Smooth muscle cell (in vitro differentiated cells): ENCODE measurements around the gene EPN2. TPM values are rescaled to one million over a fixed set of nuclear protein-coding genes. Genes with fewer than 3 reads are reported as not detected.

Experiments used
- DNase-seq: peaks from one replicate; lab custom pipeline; 2025; ENCODE audit not compliant: unreplicated experiment; lab: John Stamatoyannopoulos, UW
- H2AFZ ChIP-seq: fragments of 200-600 bp; sonication (generic); 2 replicates; pipeline ENCODE4 v1.6.0; 2016; ENCODE audit warnings: antibody characterized with exemption, low read depth, mild to moderate bottlenecking
- H3F3A ChIP-seq: fragments of 200-600 bp; sonication (generic); 2 replicates; pipeline ENCODE4 v1.6.0; 2017; ENCODE audit warnings: antibody characterized with exemption, low read depth
- H3K27ac ChIP-seq: fragments of 200-600 bp; sonication (generic); 2 replicates; pipeline ENCODE4 v1.5.1; 2016; ENCODE audit warnings: low read depth, mild to moderate bottlenecking
- H3K27me3 ChIP-seq: fragments of 200-600 bp; sonication (generic); 2 replicates; pipeline ENCODE4 v1.6.1; 2016; ENCODE audit warnings: low read depth, mild to moderate bottlenecking
- H3K36me3 ChIP-seq: fragments of 200-600 bp; sonication (generic); 2 replicates; pipeline ENCODE4 v1.5.1; 2016; ENCODE audit warnings: low read depth
- H3K4me1 ChIP-seq: fragments of 200-600 bp; sonication (generic); 2 replicates; pipeline ENCODE4 v1.5.1; 2016; ENCODE audit warnings: low read depth
- H3K4me2 ChIP-seq: fragments of 200-600 bp; sonication (generic); 2 replicates; pipeline ENCODE4 v1.6.0; 2016; ENCODE audit warnings: mild to moderate bottlenecking
- H3K4me3 ChIP-seq: fragments of 200-600 bp; sonication (generic); 2 replicates; pipeline ENCODE4 v1.5.1; 2016; ENCODE audit warnings: mild to moderate bottlenecking
- H3K79me2 ChIP-seq: fragments of 200-600 bp; sonication (generic); 2 replicates; pipeline ENCODE4 v1.6.0; 2016; ENCODE audit warnings: low read depth, mild to moderate bottlenecking
- H3K9ac ChIP-seq: fragments of 200-600 bp; sonication (generic); 2 replicates; pipeline ENCODE4 v1.6.0; 2016; ENCODE audit warnings: low read depth
- H3K9me3 ChIP-seq: fragments of 200-600 bp; sonication (generic); replicated peaks from 2 replicates; pipeline ENCODE4 v1.5.1; 2016; ENCODE audit warnings: low read depth
- H4K20me1 ChIP-seq: fragments of 200-600 bp; sonication (generic); 2 replicates; pipeline ENCODE4 v1.6.0; 2016; ENCODE audit warnings: low read depth
- CTCF ChIP-seq: fragments of 200-600 bp; sonication (generic); IDR thresholded peaks from 2 replicates; pipeline ENCODE4 v1.5.1; 2017; ENCODE audit warnings: borderline replicate concordance, mild to moderate bottlenecking, antibody characterized with exemption; ENCODE audit not compliant: insufficient read depth, poor library complexity, severe bottlenecking
- WGBS: methylation state at CpG from one replicate; pipeline ENCODE4 v1.1.7; 2016; ENCODE audit warnings: low lambda C conversion rate; 5-methylcytosine and 5-hydroxymethylcytosine counted together
- polyA plus RNA-seq: library from polyadenylated mRNA; unstranded; fragments of >200 nt; fragmentation: Nextera tagmentation; extraction: Ambion mirVana; gene quantifications from 2 replicates; pipeline ENCODE4 v1.2.1, GENCODE V29; 2016
- total RNA-seq: library from RNA; depleted of rRNA; stranded (reverse); fragments of >200 nt; gene quantifications from 2 replicates; pipeline ENCODE4 v1.2.3, GENCODE V29; 2014

Gene EPN2
- total and polyA plus RNA-seq, 2 experiments from 2014 or later: 27.6 to 46.7 TPM

- H3K9me3 ChIP-seq: no peaks in the 10 kb centered on the region
- no peak overlapping the region for H3K4me3 ChIP-seq
- no peaks in the 10 kb centered on the region for H3K79me2 ChIP-seq
- no peak overlapping the region for H2AFZ ChIP-seq
- H3K36me3 ChIP-seq: no peaks in the 10 kb centered on the region
- no peaks in the 10 kb centered on the region for H3K4me1 ChIP-seq
- no peaks in the 10 kb centered on the region for H4K20me1 ChIP-seq
- peaks cover 6% of the 10 kb centered on the region for H3F3A ChIP-seq
- no peaks in the 10 kb centered on the region for H3K27me3 ChIP-seq
- 86% methylated on average over 14 of the region's 14 CpGs for WGBS
- H3K4me2 ChIP-seq: no peak overlapping the region
- peak overlapping the region; percentile 67 for H3K27ac ChIP-seq
- TF ChIP-seq CTCF: no peak
- DNase-seq: no peak
- no peak overlapping the region for H3K9ac ChIP-seq
These were observed 90.0 kb downstream of the EPN2 start for GRCh38 chr17:19327031-19327783.

GRCh38 chr17:19328441-19329061 is 91.4 kb downstream of the EPN2 start:
- DNase-seq: no peak
- Histone ChIP-seq H3K9ac (no peak overlapping the region), H3K79me2 (no peaks in the 10 kb centered on the region), H4K20me1 (no peaks in the 10 kb centered on the region), H3K36me3 (no peaks in the 10 kb centered on the region), H3K4me2 (no peak overlapping the region), H3K9me3 (no peaks in the 10 kb centered on the region), H2AFZ (no peak overlapping the region), H3K27ac (peak overlapping the region; percentile 67), H3F3A (peaks cover 6% of the 10 kb centered on the region), H3K4me1 (no peaks in the 10 kb centered on the region), H3K4me3 (no peak overlapping the region), H3K27me3 (no peaks in the 10 kb centered on the region)
- TF ChIP-seq CTCF: no peak
- WGBS: 98% methylated on average over 10 of the region's 10 CpGs

GRCh38 chr17:19329136-19329535 is 92.0 kb downstream of the EPN2 start:
- H4K20me1 ChIP-seq: no peaks in the 10 kb centered on the region
- WGBS: 100% methylated on average over 2 of the region's 2 CpGs
- peaks cover 6% of the 10 kb centered on the region for H3F3A ChIP-seq
- H3K27ac ChIP-seq: no peak overlapping the region
- DNase-seq: no peak
- H3K9ac ChIP-seq: no peak overlapping the region
- no peaks in the 10 kb centered on the region for H3K79me2 ChIP-seq
- no peaks in the 10 kb centered on the region for H3K36me3 ChIP-seq
- H3K4me2 ChIP-seq: no peak overlapping the region
- H3K9me3 ChIP-seq: no peaks in the 10 kb centered on the region
- no peak overlapping the region for H2AFZ ChIP-seq
- H3K4me3 ChIP-seq: no peak overlapping the region
- H3K27me3 ChIP-seq: no peaks in the 10 kb centered on the region
- H3K4me1 ChIP-seq: no peaks in the 10 kb centered on the region
- TF ChIP-seq CTCF: no peak
